ENCODE results near the gene S100A6.

Gene S100A6

DNA sequence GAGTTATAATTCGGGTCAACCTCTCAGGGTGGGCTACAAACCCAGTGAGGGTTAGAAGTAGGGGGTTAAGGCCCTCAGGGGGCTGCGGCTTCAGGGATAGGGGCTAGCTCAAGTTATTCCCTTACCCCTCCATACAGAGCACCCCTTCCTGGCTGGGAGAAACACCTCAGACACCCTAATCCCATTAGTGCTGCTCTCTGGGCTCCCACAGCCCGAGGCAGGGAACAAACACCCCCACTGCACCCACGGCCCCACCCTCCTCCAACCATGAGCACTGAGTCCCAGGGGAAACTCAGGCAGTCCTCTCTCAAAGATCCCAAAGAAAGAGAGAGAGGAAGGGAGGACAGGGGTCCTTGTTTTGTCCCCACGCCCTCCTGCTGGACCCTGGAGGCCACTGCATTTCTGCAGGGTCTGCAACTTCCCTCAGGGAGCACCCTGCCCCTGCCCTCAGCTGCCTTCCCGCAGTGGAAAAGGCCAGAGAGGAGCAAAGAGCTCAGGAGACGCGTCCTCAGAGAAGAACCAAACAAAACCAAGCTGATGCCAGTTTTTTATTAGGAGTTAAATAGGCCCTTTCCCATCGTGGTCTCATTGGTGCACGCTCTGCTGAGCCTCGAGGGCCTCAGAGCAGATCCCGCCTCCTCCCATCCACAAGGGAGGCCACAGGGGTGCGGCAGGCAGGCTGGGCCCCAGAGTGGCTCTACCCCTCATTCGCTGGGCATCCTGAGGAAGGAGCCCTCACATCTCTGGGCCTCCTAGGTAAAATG is 11.2 kb upstream of the S100A6 start:
- H3K27ac ChIP-seq = no peak overlapping the region
- no peak for DNase-seq (ENCODE audit: low read depth, low spot score)

DNA sequence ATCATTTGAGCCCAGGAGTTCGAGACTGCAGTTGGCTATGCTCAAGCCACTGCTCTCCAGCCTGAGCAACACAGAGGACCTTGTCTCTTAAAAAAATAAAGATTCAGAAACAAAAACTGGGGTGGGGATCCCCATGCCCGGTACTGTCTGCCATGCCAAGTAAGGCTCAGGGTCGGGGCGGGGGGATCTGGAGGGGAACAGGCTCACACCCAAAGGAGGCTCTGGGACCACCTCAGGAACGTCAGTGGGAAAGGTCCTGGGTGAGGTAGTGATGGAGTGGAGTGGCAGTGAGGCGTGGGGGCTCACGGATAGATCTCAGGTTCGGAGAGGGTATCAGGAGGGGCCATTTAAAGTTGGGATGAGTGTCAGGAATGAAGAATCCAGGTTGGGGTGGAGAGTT is 10.6 kb upstream of the S100A6 start:
- no peak for DNase-seq (ENCODE audit: low read depth, low spot score)
- peak overlapping the region; percentile 61 for H3K27ac ChIP-seq

DNA sequence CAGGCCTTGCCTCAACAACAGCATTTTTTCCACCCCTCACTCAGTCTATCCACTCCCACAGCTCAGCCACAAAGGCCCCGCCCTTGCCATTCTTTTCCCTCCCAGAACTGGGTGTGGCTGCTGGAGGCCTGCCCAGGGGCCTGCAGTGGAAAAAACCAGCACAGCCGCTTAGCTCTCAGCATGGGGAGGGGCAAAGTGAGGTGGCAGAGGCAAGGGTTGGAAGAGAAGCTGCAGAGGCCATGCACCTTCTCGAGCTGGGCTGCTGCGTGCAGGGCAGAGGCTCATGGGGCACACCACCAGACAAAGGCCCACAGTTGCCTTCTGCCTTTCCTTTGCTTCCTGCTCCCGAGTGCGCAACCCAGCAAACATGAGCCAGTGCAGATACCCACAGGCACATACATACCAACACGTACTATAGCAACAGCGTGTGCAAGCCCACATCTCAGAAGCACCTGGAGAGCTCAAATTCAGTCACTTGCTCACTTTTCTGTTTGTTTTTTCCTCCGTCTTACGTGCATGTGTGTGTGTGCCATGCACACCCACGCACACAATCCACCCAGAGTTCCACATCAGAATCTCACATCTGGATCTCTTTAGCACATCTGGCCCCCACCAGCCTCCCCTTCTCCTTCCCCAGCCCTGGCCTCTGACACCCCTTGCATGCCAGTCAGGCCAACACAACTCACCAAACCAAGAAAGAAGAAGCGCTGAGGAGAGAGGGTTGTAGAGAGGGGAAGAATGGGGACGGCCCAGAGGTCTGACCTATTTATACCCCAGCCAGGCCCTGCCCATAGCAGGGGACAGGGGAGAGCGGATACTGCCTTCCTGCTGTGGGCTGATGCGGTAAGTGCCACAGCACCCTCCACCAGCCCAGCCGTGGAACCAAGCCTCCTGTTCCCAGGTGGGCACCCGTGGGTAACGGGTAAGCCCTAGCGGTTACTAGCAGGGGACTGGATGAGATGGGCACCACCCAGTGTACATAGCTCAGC is 9.6 kb upstream of the S100A6 start, which contains the start of gene S100A4:
Gene S100A4, minus strand, starts transcription at position 740 of the 989 bp plus-strand sequence. CDS start 1,012 bp downstream, outside the sequence.
- H3K27ac ChIP-seq = peak within 1 kb of the TSS; percentile 61
- DNase-seq (ENCODE audit: low read depth, low spot score) = no peak

DNA sequence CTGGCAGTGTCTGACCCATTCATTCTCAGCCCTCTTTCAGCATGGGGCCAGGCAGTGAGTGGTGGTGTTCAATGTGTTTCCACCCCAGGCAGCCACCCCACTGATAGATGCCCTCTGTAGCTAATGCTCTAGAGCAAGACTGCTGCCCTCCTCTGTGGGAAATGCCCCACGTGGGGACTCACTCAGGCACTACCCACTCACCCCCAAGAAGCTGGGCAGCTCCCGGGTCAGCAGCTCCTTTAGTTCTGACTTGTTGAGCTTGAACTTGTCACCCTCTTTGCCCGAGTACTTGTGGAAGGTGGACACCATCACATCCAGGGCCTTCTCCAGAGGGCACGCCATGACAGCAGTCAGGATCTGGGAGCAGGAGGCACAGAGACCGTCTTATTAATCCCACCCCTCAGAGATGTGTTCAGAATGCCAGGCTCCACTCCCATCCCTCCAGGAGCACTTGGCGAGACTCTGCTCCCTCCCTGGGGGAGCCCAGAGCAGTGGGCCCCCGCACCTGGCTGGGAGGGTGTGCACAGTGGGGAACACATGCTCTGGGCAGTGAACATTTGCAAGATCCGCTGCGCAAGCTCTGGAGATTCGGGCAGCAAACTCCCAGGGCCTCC is 8.8 kb upstream of the S100A6 start:
- peak overlapping the region; percentile 61 for H3K27ac ChIP-seq
- DNase-seq (ENCODE audit: low read depth, low spot score) = no peak

DNA sequence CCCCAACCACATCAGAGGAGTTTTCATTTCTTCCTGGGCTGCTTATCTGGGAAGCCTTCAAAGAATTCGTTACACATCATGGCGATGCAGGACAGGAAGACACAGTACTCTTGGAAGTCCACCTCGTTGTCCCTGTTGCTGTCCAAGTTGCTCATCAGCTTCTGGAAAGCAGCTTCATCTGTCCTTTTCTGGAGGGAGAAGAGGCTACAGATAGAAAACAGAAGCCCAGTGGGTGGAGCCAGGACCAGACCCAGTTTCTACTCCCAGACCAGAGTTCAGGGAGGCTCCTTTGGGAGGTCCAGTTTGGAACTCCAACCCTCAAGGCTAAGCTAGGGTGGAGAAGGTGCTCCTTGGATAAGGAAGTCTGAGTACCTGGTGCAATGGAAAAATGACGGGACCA is 7.9 kb upstream of the S100A6 start:
- no peak overlapping the region for H3K27ac ChIP-seq
- DNase-seq (ENCODE audit: low read depth, low spot score) = no peak

DNA sequence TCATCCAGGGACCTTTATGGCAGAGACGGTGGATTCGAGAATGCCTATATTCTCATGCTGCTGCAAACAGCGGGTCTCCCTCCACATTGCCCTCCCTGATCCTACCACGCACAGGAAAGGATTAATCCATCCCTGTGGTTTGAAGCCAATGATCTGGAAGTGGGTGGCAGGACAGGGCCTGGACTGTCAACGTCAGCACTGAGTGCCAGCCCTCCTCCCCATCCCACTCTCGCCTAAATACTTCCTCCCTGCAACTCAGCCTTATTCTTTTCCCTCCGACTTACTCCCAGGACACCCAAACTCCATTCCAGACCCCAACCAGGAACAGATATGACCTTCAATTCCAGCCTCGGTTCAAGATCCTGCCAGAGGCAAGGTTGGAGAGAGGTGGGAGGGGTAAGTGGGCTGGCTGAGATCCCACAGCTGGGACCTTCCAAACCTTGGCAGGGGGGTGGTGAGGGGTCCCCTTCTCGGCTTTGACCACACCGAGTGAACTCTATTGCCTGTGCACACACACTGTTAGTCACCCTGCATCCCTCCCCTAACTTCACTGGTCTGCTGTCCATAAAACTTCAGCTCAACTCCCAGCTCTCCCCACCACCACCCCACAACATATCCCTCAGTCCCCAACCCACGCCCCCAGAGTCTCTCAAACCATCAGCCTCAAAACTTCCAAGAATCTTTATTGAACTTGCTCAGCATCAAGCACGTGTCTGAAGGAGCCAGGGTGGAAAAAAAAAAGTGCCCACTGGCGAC is 7.3 kb upstream of the S100A6 start:
- no peak for DNase-seq (ENCODE audit: low read depth, low spot score)
- H3K27ac ChIP-seq = no peak overlapping the region

DNA sequence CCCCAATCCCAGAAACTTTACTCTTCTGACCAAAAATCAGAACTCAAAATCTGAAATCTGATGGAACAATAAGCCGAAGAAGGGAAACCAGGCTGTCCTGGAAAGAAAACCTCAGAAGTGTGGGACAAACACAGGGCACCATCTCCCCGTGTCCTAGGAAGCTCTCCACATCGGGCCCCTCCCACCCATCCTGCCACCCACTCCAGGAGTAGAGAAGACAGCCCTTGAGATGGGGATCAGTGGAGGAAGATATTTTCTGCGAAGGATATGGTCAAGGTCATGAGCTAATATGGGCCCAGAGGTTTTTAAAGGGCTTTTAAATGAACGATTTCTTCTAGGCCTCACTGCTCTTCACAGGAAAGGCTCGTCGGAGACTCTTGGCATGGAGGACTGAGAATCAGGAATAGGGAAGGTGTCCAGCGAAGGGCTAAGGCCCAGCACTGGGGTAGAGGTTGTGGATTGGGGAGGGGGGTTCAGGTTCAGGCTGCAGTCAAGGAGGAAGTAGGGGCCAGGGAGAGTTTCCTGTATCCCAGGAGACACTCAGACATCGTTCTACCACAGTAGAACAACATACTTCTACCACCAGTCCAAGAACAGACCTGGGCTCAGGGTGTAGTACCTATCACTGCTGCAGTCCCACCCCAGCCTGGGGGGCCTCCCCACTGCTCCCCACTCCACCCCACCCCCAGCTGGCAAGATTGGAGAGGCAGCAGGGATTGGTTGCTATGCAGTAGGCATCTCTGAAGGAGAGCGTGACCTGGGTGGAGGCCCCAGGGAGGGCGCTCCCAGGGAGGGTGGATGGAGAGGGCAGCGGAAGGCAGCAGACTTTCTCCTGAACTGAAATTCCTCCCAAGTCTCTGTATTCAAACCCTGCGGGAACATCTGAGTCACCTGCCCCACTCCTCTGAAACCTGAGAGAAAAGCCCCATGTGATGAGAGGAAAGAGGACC is 6.1 kb upstream of the S100A6 start:
- no peak overlapping the region for H3K27ac ChIP-seq
- DNase-seq (ENCODE audit: low read depth, low spot score) = no peak

DNA sequence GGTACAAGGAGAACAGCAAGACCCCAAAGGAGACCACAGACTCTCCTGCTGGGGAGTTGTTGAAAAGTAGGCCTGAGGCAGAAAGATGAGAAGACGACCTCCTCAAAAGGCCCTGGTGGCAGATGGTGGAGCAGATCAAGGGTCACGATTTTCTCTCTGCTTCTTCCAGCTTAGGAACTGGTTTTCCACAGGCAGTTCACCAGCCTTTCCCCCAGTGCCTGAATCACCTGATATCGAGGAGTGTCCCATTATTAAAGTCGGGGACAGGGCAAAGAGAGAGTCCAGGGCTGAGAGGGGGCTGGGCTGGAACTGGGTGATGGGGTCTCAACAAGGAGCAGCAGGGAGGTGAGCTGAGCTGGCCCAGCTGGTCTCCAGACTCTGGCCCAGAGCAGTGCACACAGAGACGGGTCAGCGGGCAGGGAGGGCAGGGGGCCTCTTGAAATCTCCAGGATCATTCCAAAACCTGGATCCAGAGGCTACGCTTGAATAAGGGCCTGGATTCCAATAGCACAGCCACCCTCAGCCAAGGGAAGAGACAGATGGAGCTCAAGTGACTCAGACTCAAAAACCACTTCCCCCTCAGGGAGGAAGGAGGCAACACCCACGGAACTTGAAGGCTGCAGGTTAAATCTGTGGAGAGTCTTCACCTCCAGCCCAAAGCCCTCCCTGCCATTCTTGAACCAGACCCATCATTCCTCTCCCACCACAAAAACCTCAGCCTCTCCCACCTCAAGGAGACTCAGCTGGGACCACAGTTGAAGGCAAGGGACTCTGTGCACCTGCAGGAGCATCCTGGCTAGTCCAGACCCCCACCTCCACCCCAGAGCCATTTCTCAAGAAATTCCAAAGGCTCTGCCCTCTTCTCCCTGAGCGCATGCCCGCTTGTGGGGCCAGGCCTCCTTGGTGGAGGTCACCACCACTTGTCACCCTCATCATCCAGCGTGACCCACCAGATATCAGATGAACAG is 4.9 kb upstream of the S100A6 start, which contains the start of gene S100A5:
Gene S100A5, minus strand, starts transcription at position 541 of the 968 bp plus-strand sequence. CDS start 743 bp downstream, outside the sequence.
- H3K27ac ChIP-seq = peak within 1 kb of the TSS; percentile 42
- no peak for DNase-seq (ENCODE audit: low read depth, low spot score)

DNA sequence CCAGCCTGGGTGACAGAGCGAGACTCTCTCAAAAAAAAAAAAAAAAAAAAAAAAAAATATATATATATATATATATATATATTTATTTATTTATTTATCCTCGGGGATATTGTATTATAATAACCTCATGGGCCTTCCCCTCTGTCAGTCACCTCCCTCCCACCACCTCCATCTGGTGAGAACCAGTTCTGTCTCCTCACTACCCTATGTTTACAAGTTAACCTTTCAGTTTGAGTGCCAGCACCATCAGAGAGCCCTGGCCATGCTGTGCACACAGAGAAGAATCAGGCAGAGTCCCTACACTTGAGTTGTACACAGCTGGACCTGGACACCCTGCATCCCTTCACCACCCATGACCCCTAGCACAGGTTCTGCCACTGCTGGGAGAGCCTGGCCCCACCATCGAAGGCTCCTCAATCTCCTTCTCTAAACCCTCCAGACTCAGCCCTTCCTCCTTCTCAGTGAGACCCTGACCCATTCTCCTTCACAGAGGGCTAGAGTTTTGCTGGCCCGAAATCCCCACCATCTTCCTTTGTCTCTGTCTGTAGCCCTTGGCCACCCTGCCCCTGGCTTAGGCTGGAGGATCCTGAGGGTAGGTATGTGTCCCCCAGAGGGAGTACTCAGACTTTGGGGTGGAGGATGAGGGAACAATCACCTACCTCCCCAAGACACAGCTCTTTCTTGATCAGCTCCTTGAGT is 3.8 kb upstream of the S100A6 start:
- H3K27ac ChIP-seq = no peak overlapping the region

DNA sequence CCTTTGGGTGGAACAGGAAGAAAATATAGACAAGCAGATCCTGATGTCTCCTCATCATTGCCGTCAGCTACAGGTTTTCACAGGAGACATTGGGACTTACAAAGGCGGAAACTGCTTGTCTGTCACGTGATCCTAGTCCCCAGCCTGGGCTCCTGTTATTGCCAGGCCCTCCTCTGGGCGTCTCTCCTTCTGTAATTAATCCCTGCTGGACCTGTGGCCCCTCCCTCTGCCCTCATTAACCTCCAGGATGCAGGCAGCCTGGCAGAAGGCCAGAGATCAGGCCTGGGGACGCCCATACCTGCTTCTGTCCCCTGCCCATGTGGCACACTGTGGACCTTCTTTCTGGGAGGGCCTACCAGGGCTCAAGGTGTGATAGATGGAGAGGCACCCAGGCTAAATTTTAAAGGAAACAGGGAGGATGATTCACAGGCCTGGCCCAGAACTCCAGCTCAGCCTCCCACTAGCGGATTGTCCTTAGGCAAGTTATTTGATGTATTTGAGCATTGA is 2.6 kb upstream of the S100A6 start:
- H3K27ac ChIP-seq = peak overlapping the region; percentile 35
- DNase-seq (ENCODE audit: low read depth, low spot score) = no peak

More for the DNA sequence above, 3.8 kb upstream of the S100A6 start:
- no peak for DNase-seq (ENCODE audit: low read depth, low spot score)

DNA sequence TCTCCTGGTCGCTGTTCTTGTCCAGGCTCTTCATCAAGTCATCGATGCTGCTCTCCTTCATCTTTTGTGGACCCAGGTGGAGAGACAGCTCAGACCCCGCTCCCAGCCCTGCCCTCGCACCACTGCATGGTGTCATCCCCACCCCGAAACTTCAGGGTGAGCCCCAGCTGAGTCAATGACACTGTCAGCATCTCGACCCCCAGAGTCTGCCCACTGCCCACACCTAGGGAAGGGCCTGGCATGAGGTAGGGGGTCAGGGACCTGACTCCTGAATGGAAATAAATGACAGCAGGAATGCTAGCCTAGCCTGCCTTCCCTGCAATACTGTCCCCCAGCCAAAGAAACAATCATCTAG is 1.6 kb upstream of the S100A6 start:
- peak overlapping the region; percentile 98 for H3K27ac ChIP-seq
- no peak for DNase-seq (ENCODE audit: low read depth, low spot score)

DNA sequence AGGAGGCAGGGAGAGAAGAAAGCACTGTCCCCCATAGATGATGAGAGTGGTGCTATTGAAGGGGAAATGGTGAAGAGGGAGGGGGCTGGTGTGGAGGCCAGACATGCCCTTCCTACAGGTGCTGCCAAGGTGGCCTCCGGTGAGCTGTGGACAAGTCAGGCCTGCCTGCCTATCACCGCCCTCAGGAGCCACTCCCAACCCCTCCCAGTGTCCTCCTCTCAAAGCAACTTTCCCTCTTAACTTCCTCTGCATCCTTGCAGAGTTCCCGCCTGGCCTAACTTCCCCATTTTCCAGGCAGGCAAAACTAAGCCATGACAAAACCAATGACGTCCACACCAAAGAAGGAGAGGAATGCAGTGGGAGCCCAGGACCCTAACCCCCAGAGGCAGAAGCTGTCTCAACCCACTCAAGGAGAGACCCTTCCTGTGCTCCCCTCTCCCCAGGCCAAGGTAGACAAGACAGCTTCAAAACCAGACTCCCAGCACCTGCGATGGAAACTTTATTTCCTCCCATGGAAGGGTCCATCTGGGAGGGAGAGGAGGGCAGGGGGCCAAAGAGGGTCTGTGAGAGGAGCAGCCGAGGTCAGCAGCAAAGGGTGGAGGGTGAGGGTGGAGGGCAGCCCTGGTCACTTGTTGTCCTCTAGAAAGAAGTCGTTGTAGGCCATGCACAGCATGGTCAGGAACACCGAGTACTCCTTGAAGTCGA is 1.0 kb upstream of the S100A6 start:
- no peak for DNase-seq (ENCODE audit: low read depth, low spot score)
- H3K27ac ChIP-seq = peak overlapping the region; percentile 98

DNA sequence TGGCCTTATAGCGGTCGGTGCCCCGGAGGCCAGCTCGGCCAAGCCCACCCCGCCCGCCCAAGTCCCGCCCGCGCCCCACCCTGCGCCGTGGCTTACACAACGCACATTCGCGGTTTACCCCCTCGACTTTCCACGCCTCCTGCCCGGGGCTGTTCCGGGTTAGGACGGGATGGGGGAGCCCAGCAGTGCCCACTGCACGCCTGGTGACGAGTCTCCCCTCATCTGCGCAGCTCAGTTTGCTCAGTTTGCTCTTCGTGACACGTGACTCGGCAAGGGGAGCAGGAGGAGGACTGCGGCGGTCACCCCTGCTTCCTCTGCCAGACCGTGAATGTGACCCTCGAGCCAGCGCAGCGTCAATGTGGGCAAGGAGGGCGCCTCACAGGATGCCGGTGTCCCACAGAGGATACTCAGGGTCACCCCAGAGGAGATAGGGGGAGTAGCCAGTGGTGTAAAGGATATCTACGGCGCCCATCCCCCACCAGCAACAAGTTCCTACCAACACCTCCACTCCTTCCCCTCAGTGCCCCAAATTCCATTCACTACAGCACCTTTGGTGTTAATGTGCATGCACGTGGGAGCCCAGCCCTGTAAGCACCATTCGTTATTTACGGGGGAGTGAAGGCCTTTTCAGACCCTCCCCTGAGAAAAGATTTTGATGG is 350 bp upstream of the S100A6 start:
- peak overlapping the region; percentile 98 for H3K27ac ChIP-seq
- no peak for DNase-seq (ENCODE audit: low read depth, low spot score)

DNA sequence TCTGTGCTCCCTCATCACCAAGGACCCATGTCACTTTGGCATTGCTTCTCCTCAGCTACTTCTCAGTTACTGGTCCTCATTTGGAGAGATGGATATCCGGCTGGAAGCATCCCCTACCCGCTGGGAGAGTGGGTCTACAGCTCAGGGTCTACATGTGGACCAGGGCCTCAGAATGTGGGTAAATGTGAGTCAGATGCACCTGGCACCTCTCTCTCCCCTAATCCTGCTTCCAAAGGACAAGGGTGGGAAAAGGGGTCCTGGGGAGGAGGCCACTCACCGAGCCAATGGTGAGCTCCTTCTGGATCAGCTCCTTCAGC is 908 bp downstream of the S100A6 start:
- H3K27ac ChIP-seq = peak overlapping the region; percentile 98
- no peak for DNase-seq (ENCODE audit: low read depth, low spot score)

DNA sequence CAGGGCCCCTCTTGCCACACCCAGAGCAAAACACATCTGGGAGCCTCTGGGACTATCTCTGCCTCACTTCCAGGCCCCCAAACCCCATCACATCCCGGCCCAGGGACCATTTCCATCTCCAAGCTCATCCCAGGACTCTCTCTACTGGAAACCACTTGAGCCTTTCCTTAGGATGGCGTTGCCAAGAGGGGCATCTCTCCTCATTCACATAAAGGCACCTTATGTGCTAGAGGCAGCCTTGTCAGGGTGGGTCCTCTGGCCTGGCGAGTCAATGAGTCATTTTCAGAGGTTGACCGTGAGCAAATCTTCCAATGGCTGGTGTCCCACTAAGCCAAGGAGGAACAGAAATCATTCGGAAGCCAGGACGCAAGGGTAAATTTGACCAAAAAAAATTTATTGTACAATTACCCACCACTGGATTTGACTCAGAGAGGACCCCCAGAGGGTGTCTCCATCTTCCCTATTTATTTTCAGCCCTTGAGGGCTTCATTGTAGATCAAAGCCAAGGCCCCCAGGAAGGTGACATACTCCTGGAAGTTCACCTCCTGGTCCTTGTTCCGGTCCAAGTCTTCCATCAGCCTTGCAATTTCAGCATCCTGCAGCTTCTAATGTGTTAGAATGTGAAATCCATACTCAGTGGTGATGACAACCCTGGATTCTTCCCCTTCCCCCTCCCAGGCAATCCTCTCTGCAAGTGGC is 1.4 kb downstream of the S100A6 start:
- peak overlapping the region; percentile 98 for H3K27ac ChIP-seq
- DNase-seq (ENCODE audit: low read depth, low spot score) = no peak

All from epithelial cell of prostate (primary cell).